ENCODE results near the gene YWHAH. TPM values are rescaled to one million over a fixed set of nuclear protein-coding genes. Genes with fewer than 3 reads are reported as not detected.

YWHAH gene
- total RNA-seq, 6 donors from 2014 or later: 46.1 to 208 (median 164) TPM

- no peak for ATAC-seq (ENCODE audit: low FRiP score in 2 of 2)
- Histone ChIP-seq H3K27me3 (no peaks in the 10 kb centered on the region), H3K4me1 (no peaks in the 10 kb centered on the region), H3K27ac (no peak overlapping the region), H3K9me3 (no peaks in the 10 kb centered on the region), H3K36me3 (no peaks in the 10 kb centered on the region), H3K4me3 (no peak overlapping the region)
- no peak for DNase-seq
- no peak for TF ChIP-seq CTCF (IDR thresholded peaks at IDR 0.05)
- no peak for TF ChIP-seq POLR2A (IDR thresholded peaks at IDR 0.05)
- no peak for TF ChIP-seq POLR2AphosphoS5 (IDR thresholded peaks at IDR 0.05)
- no peak for TF ChIP-seq EP300 (IDR thresholded peaks at IDR 0.05)
- WGBS, 2 donors: 72 to 76% methylated on average over 1 of the region's 1 CpG
These were observed 55.8 kb downstream of the YWHAH start for GRCh38 chr22:32000181-32000580.

- H3K27me3 ChIP-seq: no peaks in the 10 kb centered on the region
- H3K27ac ChIP-seq: no peak overlapping the region
- no peak overlapping the region for H3K4me3 ChIP-seq
- WGBS, 2 donors: 29 to 82% methylated on average over 1 of the region's 1 CpG
- ATAC-seq (ENCODE audit: low FRiP score in 2 of 2) (no peak), DNase-seq (no peak)
- H3K9me3 ChIP-seq: no peaks in the 10 kb centered on the region
- TF ChIP-seq POLR2A (IDR thresholded peaks at IDR 0.05): no peak
- no peak for TF ChIP-seq POLR2AphosphoS5 (IDR thresholded peaks at IDR 0.05)
- TF ChIP-seq EP300 (IDR thresholded peaks at IDR 0.05): no peak
- no peak for TF ChIP-seq CTCF (IDR thresholded peaks at IDR 0.05)
- H3K36me3 ChIP-seq: no peaks in the 10 kb centered on the region
- H3K4me1 ChIP-seq: no peaks in the 10 kb centered on the region
These were observed 61.1 kb downstream of the YWHAH start for GRCh38 chr22:32005453-32005852.

Small RNAs within 50 kb of the gene (small RNA-seq; reads per million reads assigned to genes)
- gene RN7SL305P: 0 reads per million in 4 donors

Other genes with a start within 250 kb of the YWHAH start
- 10 to 100 TPM; 23.7 to 57.6 (median 40.6) TPM for gene PRR14L, start 194.4 kb upstream of the YWHAH start, total RNA-seq
- gene DEPDC5, start 190.5 kb upstream of the YWHAH start, total RNA-seq: 10 to 100 TPM; 10.9 to 31.4 (median 24.4) TPM
- 10 to 100 TPM in 1 of 6 donors, 1 to 10 TPM in 4, not detected in 1; 1.1 to 10.0 (median 2.0) TPM for gene SLC5A1, start 98.7 kb downstream of the YWHAH start, total RNA-seq
- gene C22orf42, start 214.8 kb downstream of the YWHAH start, total RNA-seq: not detected